Activated CD4-positive, CD25-positive, alpha-beta regulatory T cell treated with anti-CD3 and anti-CD28 coated beads, Interleukin-2, amount 50 U/mL, for 72 hours (primary cell): Measurements from ENCODE around the gene LTC4S.

Experiments
- DNase-seq: peaks from one replicate; pipeline ENCODE4 v3.0.0; 2021

LTC4S gene

GRCh38 chr5:179814090-179814489 is 20.3 kb downstream of the LTC4S start:
- no peak for DNase-seq

GRCh38 chr5:179815491-179816249 is 21.9 kb downstream of the LTC4S start:
- no peak for DNase-seq

- DNase-seq: no peak
These were observed 22.6 kb downstream of the LTC4S start for GRCh38 chr5:179816401-179816795.

GRCh38 chr5:179816796-179817469 is 23.1 kb downstream of the LTC4S start:
- DNase-seq: no peak

GRCh38 chr5:179817470-179817840 is 23.7 kb downstream of the LTC4S start:
- no peak for DNase-seq

- DNase-seq: no peak
These were observed 24.3 kb downstream of the LTC4S start for GRCh38 chr5:179817890-179818745.

- DNase-seq: peak; percentile 91
These were observed 25.0 kb downstream of the LTC4S start for GRCh38 chr5:179818746-179819295.

- DNase-seq: peak; percentile 70
These were observed 25.7 kb downstream of the LTC4S start for GRCh38 chr5:179819296-179820126.

GRCh38 chr5:179820127-179820482 is 26.3 kb downstream of the LTC4S start:
- DNase-seq: peak; percentile 42

GRCh38 chr5:179820483-179821297 is 26.9 kb downstream of the LTC4S start, which contains the start of gene SQSTM1:
Gene SQSTM1 (plus strand): TSS chr5:179820905. CDS start chr5:179820937, 32 bp downstream.
- peak; percentile 90 for DNase-seq

GRCh38 chr5:179821298-179822058 is 27.7 kb downstream of the LTC4S start:
- peak; percentile 88 for DNase-seq

GRCh38 chr5:179822059-179822432 is 28.3 kb downstream of the LTC4S start:
- DNase-seq: no peak

GRCh38 chr5:179822444-179822990 is 28.7 kb downstream of the LTC4S start:
- DNase-seq: no peak

GRCh38 chr5:179823937-179824744 is 30.4 kb downstream of the LTC4S start:
- no peak for DNase-seq

- no peak for DNase-seq
These were observed 30.9 kb downstream of the LTC4S start for GRCh38 chr5:179824745-179825112.

- no peak for DNase-seq
These were observed 31.9 kb downstream of the LTC4S start for GRCh38 chr5:179825655-179826182.

GRCh38 chr5:179827680-179828079 is 33.9 kb downstream of the LTC4S start:
- no peak for DNase-seq

- DNase-seq: no peak
These were observed 35.1 kb downstream of the LTC4S start for GRCh38 chr5:179828756-179829421.
